NCI-H526 treated with DMSO at 0.1 percent for 48 hours (cell line): Measurements from ENCODE around the gene CMTM7.
A peak's percentile ranks its signal among the peaks of the same experiment; 100 is the strongest.

ENCODE experiments used
- DNase-seq: peaks from one replicate; lab custom pipeline; 2025; lab: John Stamatoyannopoulos, UW

The CMTM7 gene, protein sequence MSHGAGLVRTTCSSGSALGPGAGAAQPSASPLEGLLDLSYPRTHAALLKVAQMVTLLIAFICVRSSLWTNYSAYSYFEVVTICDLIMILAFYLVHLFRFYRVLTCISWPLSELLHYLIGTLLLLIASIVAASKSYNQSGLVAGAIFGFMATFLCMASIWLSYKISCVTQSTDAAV

DNA sequence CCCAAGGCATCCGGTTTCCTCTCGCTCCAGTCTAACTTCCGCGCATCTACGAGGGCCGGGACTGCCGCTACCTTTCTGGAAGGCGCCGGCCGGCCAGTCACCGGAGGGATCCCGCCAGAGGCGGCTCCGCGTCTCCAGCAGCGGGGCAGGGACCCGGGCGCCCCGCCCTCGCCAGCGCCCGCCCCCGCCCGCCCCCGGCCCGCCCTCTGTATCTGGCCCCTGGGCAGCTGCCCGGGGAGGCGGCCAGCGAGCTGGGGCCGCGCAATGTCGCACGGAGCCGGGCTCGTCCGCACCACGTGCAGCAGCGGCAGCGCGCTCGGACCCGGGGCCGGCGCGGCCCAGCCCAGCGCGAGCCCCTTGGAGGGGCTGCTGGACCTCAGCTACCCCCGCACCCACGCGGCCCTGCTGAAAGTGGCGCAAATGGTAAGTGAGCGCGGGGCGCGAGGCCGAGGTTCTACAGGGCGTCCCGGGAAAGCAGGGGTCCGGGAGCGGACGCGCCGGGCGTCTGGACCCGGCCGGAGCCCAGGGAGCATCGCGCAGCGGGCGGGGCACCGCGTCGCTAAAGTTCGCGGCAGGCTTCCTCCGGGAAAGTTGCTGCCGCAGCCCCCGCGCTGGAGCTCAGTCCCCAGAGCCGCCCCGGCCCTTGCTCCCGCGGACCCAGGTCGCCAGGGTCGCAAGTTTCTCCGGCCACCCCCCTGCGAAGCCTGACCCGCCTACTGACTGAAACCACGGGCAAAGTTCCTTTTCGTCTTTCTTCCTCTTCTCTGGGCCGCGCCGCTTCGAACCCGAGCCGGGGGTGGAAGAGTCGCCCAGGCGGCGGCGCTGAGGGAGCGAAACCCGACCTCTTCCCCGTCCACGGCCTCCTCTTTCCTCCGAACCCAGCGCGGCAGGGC lies at the start of gene CMTM7:
Gene CMTM7 (plus strand): TSS at position 211 of the 893 bp plus-strand sequence. CDS start 54 bp downstream, at position 265.
- peak; percentile 23 for DNase-seq

DNA sequence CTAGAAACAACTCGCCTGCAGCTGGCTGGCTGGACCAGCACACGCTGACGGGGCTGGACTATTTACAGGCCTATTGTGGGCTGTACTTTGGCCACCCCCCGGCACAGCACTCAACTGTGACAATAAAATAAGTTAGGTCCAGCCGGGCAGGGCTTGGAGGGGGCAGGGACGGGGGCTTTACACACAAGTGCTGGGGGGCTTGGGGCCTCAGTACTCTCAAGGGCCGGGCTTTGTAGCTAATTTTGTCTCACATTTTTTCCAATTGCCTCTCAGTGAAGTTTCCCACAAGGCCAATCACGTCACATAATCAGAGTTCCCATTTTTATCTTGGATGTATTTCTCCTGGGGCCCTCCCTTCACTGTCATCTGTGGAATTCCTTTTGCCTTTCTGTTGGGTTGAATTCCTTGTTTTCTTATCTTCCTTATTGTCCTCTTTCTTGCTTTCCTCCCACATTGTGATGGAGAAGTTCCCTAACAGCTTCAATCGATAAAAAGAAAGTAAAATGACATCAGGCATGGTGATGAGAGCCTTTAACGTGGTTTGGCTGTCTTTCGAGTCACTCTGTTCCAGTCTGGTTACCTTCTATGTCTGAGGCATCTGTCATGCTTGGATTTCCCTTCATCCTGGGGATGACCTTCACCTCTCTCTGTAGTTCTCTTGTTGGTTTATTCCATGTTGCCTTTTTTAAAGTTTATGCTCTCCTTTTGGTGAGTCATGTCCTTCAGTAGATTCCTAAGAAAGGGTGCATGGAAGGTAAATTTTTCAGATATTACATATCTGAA lies 44.1 kb upstream of the CMTM7 start:
- DNase-seq = no peak

DNA sequence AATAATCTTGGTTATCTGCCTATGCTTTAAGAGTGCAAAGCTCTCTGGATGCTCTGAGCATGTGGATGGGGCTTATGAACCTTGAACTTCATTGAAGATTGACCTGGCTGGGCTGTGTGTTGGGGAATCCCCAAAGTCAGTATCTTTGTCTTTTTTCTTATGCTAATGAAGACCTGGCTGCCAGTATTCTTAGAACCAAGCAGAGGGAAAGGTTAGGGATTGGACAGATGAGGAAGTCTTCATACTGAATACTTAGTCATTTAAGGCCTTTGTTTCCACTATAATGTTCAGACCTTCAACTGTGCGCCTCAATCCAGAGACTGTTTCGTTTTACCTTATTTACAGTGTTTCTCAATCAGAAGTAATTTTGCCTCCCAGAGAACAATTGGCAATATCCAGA lies 42.5 kb upstream of the CMTM7 start:
- DNase-seq = no peak

DNA sequence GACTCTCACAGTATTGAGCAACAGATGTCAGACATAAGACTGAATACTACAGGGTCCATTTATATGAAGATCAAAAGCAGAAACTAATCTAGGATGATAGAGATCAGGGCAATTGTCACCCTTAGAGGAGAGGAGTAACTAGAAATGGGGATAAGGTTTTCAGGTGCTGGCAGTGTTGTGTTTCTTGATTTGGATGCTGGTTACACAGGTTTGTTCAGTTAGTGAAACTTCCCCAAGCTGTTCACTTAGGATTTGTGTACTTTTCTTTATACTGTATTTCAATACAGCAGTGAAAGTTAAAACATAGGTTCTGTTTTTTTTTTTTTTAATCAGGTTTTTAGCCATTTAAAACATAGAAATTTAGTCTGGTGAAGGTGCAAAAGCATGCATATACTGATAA lies 39.1 kb upstream of the CMTM7 start:
- DNase-seq = no peak

DNA sequence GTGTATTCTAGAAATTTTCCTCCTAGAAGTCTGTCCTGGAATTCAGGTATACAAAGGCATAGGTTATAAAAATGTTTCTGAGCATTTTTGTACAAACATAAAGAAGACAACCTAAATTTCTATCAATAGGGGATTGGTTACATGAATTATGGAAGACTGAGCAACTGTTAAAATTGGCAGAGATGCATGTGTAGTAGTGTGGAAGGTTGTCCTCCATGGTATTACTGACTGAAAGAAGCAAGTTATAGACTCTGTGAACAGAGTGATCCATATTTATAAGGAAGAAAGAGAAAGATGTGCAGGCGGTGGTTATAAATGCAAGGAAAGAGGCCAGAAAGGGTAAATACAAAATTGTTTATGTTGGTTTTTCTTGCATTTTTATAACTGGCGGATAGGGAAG lies 38.3 kb upstream of the CMTM7 start:
- DNase-seq = no peak

DNA sequence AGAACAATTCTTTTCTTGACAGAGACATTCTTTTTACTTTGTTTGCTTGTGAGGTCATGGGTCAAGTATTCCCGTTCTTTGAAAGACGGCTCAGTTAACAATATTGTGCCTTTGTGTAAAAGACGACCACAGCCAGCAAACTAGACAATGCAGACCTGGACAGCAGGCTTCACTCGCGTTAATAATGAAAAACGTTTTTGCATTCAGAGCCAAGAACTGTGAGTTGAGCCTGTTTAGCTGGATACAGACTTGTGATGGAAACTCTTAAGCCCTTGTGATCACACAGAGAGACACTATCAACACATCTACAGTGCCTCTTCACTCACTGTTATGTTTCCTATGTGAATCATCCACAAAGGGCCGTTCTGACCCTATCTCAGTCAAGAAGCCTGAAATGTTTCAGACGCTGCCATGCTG lies 37.3 kb upstream of the CMTM7 start:
- no peak for DNase-seq

DNA sequence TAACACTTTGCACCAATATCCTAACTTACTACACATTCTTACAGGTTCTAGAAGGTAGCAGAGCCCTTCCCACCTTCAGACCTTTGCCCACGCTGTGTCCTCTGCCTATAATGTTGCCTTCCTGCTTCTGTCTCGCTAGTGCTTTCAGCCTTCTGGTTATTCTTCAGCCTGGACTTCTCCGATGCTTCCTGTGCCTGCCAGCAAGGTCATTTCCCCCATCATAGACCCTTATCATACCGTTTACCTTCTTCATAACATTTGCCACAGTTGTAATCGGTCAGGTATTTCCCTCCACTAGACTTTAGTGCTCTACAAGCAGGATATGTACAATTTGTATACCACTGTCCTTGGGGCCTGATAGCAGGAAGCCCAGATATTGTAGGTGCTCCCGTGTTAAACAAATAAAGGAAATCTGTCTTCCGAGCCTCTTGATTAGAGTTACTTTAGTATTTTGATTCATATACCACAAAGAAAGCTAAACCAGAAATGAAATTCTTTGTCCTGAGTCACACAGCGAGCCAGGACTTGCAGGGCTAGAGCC lies 35.8 kb upstream of the CMTM7 start:
- DNase-seq = no peak

DNA sequence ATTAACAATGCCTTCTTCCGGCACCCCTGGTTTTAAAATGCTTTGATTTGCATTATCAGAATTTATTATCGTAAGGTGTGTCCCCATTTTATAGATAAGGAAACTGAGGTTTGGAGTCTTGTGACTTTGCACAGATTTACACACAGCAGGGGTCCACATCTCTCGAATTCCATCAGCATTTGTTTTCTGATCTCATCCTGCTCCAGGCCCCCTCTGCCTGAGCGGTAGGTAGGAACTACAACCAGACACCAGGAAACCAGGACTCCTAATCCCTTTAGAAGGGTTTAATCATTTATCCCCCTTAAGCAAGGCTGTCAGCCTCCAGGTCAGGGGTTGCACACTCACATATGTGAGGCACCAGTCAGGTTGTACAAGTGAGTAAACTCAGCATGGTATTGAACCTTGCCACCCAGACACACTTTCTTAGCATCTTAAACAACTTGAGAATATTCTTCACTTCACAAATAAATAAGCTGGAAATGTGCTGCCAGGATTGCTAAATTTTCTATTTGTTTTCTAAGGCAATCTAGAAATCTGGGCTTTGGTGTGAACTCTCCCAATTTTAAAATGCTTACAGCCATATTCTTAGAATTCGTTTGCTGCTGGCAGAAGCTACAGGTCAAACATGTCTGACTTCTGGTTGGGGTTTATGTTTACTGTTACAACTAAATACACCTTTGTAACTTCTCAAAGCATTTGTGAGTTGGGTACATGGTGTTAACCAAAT lies 31.7 kb upstream of the CMTM7 start:
- no peak for DNase-seq

DNA sequence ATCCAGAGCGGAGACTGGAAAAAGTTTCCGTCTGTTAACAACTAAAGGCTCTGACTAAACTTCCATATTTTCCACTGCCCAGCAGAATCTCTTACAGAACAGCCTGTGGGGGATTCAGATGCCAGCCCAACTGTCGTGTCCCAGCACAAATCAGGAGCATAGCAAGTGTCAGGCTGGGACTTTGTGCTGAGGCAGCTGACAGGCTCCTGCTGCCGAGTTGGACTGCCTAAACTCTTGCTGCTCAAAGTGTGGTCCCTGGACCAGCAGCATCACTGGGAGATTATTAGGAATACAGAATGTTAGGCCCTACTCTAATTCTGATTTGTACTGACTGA lies 31.2 kb upstream of the CMTM7 start:
- no peak for DNase-seq

DNA sequence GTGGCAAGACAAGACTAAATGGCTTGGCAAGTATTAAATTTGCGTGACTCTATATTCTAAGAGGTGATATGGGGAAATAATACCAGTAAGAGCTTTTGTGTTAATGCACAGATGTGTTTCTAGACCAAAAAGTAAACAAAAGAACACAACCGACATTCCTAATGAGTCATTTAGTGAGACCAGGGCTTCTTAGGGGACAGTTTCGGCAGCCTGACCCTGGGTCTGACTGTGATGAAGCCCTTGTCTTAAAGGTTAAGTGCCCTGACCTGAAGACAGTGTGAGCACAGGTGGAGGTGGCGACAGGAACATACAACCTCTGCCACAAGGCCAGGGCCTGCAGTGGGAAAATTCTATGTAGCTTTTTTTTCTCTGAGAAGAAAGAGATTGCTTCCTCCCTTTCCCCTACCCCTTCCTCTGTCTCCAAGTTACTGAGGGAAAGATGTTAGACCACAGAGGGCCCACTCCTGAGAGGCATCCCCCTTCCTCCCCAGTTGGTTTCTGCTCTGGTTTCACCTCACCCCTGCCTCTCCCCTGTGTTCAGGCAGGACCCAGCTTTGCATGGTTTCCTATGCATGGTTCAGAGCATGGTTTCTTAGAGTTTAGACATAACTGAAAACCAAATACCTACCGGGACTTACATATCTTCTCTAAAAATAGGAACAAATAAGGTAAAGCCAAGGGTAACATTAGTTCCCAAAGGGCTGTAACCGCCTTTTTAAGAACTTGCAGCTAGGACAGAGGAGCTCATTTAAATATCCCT lies 24.8 kb upstream of the CMTM7 start:
- no peak for DNase-seq

DNA sequence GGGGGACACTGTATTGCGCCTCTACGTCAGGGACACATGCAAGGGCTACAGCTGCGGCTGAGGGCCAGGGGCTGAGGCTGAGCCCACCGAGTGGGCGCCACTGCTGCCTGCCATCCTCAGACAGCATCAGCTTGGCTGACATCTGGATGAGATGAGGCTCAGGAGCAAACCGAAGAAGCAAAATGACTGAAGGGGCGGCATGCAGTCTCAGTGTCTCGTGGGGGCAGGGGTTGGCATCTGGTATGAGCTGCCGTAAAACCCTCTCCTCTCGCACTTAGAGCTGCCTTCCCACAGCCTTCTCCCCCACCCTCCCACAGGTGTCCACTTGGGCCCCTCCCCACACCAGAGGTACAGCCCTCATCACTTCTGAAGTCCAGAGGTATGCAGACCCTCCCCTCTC lies 24.2 kb upstream of the CMTM7 start:
- DNase-seq = no peak

DNA sequence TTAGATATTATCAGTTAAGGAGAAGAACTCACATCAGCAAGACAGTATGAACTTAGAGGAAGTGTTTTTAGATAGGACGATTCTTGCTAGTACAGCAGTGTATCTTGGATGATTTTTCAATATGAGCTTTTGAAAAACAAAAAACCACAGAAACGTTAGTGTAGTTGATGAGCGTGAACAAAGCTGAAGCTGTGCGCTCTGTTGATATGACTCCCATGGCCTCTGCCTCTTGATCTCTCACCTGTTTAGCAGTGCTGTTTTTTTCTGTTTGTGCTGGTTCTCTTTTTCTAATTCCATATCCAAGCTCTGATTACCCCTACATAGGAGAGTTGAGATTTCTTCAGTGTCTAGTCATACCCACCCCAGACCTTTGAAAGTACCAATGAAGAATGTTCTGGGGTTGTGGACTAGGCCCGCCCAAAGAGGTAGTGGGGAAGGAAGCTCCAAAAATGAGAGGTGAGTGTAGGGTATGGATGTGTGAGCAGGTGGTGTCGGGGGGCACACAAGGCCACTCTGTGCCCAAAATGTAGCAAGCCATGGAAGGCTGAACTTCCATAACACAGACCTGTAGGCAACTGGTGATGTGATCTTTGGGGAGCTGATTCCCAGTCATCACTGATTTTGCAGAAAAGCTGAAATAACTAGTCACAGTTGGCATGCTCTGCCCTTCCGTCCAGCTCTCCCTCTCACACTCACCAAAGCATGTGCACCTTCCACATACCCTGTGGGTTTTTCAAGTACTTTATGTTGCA lies 20.0 kb upstream of the CMTM7 start:
- DNase-seq = no peak

DNA sequence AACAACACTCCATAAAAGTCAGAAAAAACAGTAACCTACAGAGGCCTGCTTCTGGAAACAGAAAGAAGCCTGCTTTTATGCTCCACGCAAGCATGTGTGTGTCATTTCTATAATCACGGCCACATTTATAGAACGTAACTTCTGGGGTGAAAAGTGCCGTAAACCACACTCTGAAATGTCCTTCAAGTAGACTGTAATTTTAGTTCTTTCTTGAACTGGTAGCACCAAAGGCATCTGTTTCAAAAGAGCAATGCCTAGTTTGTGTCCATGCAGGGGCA lies 19.5 kb upstream of the CMTM7 start:
- DNase-seq = no peak

DNA sequence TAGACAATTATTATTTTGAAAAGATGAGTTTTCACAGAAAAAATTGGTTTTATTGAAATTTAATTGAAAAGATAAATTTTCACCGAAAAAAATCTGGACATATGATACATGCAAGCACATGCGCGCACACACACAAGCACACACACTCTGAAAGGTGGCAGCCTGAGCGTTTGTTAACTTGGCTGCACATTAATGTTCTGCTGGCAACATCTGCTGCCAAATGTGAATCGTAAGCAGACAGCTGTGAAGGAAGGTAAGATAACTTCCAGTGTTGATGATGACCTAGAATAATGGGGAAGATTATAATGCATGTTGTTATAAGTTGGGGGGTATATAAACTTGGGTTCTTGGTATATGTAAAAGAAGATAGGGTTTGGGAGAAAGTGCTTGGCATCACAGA lies 18.4 kb upstream of the CMTM7 start:
- no peak for DNase-seq

DNA sequence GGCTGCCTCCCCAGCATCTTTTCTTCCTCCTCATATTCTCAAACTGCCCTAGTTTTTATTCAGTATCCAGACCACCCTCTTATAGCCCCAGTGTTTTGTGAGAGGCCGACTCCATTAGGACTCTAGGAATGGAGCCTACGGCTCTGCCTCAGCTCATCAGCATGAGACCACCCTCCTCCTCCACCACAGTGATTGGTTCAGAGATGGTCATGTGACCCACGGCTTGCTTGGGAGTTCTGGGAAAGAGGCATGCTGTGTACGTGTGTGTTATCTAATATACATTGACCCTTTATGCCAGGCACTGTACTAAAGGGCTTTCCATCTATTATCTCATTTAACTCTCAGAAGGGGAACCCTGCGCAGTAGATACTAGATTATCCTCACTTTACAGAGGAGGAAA lies 17.8 kb upstream of the CMTM7 start:
- no peak for DNase-seq

DNA sequence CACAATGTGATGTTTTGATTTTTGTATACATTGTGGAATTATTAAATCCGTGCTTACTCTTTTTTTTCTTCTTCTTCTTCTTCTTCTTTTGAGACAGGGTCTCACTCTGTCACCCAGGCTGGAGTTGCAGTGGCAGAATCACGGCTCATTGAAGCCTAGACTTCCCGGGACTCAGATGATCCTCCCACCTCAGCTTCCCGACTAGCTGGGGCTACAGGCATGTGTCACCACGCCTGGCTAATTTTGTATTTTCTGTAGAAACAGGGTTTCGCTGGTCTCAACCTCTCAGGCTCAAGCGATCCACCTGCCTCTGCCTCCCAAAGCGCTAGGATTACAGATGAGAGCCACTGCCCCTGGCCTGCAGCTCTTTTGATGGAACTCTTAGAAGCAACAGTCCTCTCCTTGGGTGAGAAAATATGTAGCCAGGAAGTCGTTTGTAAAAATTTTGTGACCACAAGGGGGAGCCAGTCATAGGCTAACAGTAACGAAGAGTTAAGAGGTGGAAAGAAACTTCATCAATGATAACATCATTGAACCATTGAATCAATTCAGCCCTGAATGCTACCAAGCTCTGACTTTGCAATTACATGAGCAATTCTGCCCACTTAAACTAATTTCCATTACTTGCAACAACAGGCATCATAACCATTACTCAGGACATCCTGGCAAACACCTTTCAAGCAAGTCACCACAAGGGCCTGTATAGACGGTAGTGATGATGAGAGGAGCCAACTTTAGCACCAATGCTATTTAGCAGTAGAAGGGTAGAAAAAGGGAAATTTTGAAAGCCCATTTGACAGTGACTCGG lies 16.7 kb upstream of the CMTM7 start:
- peak; percentile 40 for DNase-seq

DNA sequence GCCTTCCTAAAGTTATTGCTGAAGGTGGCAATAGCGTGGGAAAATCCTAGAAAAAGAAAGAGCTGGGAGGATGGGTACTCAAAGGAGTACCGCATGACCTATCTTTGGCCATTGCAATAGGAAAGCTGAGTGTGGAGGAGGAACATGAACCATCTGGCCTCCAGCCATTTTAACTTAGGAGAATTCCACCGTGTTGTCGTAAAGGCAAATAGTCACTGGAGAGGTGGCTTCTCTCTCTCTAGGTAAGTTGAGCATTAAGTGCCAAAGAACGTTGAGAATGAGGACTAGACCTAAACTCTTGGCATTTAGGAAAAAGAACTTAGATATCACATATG lies 16.1 kb upstream of the CMTM7 start:
- no peak for DNase-seq

DNA sequence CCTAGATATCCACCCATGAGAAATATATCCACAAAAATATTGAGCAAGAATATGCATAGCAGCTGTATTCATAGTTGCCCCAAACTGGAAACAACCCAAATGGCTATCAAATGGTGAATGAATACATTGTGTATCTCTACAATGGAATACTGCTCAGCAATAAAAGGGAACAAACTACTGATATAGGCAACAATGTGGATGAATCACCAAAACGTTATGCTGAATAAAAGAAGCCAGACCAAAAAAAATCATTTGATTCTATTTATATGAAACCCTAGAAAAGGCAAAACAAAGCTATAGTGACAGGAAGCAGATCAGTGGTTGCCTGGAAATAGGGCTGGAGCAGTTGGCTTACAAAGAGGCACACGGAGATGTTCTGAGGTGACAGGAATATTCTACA lies 15.5 kb upstream of the CMTM7 start:
- no peak for DNase-seq

DNA sequence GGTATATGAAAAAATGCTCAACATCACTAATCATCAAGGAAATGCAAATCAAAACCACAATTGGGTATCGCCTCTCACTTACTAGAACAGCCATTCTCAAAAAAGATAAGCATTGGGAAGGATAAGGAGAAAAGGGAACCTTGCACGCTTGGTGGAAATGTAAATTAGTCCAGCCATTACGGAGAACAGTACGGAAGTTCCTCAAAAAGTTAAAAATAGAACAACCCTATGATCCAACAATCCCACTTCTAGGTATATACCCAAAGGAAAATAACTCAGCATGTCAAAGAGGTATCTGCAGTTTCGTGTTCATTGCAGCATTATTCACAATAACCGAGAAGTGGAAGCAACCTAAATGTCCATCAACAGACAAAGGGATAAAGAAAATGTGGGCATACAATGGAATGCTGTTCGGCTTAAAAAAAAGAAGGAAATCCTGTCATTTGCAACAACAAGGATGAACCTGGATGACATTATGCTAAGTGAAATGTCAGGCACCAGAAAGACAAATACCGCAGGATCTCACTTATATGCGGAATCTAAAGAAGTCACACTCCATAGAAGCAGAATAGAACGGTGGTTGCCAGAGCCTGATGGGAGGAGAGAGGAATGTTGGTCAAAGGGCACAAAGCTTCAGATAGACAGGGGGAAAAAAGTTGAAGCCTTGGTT lies 11.7 kb upstream of the CMTM7 start:
- peak; percentile 4 for DNase-seq

DNA sequence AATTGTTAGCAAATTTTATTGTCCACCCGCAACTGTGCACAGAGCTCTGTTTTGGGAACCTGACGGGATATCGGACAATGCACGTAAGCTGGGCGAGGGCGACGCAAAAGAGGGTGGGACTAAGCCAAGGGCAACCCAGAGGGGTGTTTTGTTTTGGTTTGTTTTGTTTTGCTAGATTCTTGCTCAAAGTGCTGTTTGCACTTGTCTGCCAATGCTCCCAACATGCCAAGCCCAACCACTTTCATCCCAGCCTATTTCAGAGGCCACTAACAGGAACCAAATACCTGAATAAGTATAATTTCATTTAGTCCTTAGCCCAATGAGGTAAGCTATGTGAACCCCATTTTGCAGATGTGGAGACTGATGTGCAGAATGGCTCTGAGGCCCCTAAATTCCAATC lies 9.7 kb upstream of the CMTM7 start:
- DNase-seq = no peak
